Measurements from ENCODE around the gene TBC1D16.

TBC1D16 gene

GRCh38 chr17:79942591-79943346 is 92.9 kb downstream of the TBC1D16 start:
- in situ Hi-C loops (cut with HindIII; ENCODE audit: low sequenced_read_pairs) = no loop called here

GRCh38 chr17:79942011-79942405 is 93.7 kb downstream of the TBC1D16 start:
- in situ Hi-C loops (cut with HindIII; ENCODE audit: low sequenced_read_pairs) = no loop called here

GRCh38 chr17:79941088-79942010 is 94.3 kb downstream of the TBC1D16 start:
- in situ Hi-C loops (cut with HindIII; ENCODE audit: low sequenced_read_pairs) = no loop called here

GRCh38 chr17:79940459-79941087 is 95.1 kb downstream of the TBC1D16 start:
- in situ Hi-C loops (cut with HindIII; ENCODE audit: low sequenced_read_pairs) = no loop called here

GRCh38 chr17:79939755-79940458 is 95.8 kb downstream of the TBC1D16 start:
- in situ Hi-C loops (cut with HindIII; ENCODE audit: low sequenced_read_pairs) = no loop called here

- in situ Hi-C loops (cut with HindIII; ENCODE audit: low sequenced_read_pairs) = no loop called here
These were observed 96.6 kb downstream of the TBC1D16 start for GRCh38 chr17:79939094-79939435.

- in situ Hi-C loops (cut with HindIII; ENCODE audit: low sequenced_read_pairs) = no loop called here
These were observed 97.2 kb downstream of the TBC1D16 start for GRCh38 chr17:79938336-79939093.

GRCh38 chr17:79937391-79938335 is 98.0 kb downstream of the TBC1D16 start:
- in situ Hi-C loops (cut with HindIII; ENCODE audit: low sequenced_read_pairs) = no loop called here

GRCh38 chr17:79936641-79937381 is 98.9 kb downstream of the TBC1D16 start:
- in situ Hi-C loops (cut with HindIII; ENCODE audit: low sequenced_read_pairs) = no loop called here

- in situ Hi-C loops (cut with HindIII; ENCODE audit: low sequenced_read_pairs) = no loop called here
These were observed 99.6 kb downstream of the TBC1D16 start for GRCh38 chr17:79936050-79936449.

GRCh38 chr17:79935197-79935885 is 100.3 kb downstream of the TBC1D16 start:
- in situ Hi-C loops (cut with HindIII; ENCODE audit: low sequenced_read_pairs) = no loop called here

GRCh38 chr17:79934653-79934970 is 101.1 kb downstream of the TBC1D16 start:
- in situ Hi-C loops (cut with HindIII; ENCODE audit: low sequenced_read_pairs) = no loop called here

- in situ Hi-C loops (cut with HindIII; ENCODE audit: low sequenced_read_pairs) = no loop called here
These were observed 101.6 kb downstream of the TBC1D16 start for GRCh38 chr17:79933863-79934652.

- in situ Hi-C loops (cut with HindIII; ENCODE audit: low sequenced_read_pairs) = no loop called here
These were observed 103.0 kb downstream of the TBC1D16 start for GRCh38 chr17:79932451-79933306.

GRCh38 chr17:79931817-79932309 is 103.8 kb downstream of the TBC1D16 start:
- in situ Hi-C loops (cut with HindIII; ENCODE audit: low sequenced_read_pairs) = no loop called here

Measured in endothelial cell of hepatic sinusoid (primary cell).